GM21381 (cell line): ENCODE data around the gene MT1H.
A peak's percentile ranks its signal among the peaks of the same experiment; 100 is the strongest.
"Not testable (repeated sequence)": the region's sequence is repeated elsewhere in the genome, so short reads cannot be mapped to it uniquely, and the experiment has no call there.

Source experiments
- ATAC-seq: cut with Tn5 transposase; IDR thresholded peaks from one replicate; pipeline ENCODE4 v1.9.1; 2021; ENCODE audit warnings: mild to moderate bottlenecking, moderate library complexity; ENCODE audit not compliant: unreplicated experiment

Gene MT1H

DNA sequence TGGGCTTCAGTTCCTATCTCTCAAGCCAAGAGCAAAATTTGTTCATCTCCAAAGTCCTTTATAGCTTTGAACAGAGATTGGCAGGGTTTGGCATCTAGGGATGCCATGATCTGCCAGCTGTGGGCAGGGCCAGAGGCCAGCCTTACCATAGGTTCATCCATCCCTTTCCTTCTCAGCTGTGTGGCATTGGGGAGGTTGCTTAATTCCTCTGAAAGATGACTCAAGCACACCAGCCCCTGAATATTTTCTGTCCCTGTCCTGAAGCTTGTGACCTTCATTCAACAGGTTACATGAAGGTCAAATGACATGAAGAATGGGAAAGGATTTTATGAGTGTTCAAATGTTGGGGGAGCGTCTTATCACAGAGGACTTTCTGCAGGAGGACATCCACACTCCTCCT is 5.1 kb upstream of the MT1H start:
- ATAC-seq: no peak

DNA sequence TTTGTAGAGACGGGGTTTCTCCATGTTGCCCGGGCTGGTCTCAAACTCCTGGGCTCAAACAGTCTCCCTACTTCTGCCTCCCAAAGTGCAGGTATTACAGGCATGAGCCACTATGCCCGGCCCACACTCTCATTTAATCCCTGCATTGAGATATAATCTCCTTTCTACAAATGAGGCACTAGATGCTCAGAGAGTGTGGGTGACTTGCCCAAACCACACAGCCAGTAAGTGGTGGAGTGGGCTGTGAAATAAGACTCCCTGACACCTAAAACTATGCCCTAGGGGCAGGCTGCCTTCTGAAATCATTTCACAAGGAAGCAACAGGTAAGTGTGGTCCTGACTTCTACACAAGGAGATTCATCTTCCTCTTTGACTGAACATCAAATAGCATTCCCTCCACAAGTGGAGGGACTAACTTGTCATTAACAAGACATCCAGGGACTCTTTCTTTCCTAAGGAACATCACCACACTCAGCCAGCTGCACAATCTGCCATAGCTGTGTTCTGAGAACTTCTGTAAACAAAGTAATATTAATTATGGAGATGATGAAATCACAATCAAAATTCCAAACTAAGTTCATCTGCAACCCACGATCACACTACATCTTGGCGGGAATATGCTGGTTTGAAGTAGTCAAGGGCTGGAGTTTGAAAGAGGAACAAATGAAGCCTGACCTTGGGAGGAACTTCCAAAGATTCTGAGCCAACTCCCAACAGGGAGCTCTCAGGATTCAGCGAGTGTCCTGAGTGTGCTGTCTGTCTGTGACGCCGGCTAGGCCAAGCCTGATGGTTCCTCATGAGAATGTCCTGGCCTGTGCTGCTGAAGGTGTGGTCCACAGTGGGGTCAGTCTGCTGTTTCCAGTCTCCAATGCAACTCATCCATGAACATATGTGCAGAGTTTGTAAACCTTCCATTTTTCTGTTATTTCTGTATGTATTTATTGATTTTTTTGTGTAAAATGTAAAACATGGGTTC is 4.0 kb upstream of the MT1H start:
- ATAC-seq: not testable (repeated sequence)

DNA sequence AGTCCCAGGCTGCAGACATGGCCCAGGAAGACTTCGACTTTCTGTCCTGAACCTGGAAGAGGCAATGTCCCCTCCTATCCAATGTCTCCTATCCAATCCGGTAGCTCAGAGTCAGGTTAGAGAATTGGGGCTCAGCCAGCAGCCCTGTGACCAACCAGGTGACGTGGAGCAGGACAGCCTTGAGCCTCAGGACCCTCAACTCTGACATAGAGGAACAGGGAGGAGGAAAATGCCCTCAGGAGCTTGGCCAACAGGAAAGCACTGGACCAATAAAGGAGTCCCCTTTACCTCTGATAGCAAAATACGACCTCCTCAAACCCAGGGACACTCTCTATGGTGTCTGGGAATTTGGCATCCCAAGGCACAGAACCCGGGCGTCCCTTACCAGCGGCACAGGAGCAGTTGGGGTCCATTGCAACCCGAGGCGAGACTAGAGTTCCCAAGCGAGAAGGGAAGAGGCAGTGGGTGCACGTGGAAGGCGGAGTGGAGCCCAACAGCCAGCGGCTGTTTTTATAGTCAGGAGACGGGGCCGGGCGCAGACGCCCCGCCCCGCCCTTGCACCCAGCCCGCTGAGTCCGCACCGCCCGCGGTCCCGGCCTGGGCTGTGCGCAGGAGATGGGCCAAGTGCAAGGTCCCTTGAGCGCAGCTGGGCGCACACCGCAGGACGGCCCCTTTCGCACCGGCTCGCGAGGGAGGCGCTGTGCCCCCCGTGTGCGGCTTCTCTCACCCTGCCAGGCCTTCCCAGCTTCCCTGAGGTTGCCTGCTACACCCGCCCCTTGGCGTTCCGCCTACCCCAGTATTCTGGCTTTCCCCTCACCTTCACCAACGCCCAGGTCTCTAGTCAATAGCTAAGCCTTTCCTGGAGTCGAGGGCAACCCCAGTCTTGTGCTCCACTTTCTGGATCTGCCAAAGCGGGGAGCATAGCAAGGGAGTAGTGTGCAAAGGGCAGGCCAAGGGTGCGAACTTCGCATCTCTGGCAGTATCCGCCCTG is 1.7 kb upstream of the MT1H start, which contains the start of gene MT1G:
Gene MT1G (minus strand): TSS at position 485 of the 991 bp plus-strand sequence. CDS start 72 bp downstream, at position 413.
- no peak for ATAC-seq

DNA sequence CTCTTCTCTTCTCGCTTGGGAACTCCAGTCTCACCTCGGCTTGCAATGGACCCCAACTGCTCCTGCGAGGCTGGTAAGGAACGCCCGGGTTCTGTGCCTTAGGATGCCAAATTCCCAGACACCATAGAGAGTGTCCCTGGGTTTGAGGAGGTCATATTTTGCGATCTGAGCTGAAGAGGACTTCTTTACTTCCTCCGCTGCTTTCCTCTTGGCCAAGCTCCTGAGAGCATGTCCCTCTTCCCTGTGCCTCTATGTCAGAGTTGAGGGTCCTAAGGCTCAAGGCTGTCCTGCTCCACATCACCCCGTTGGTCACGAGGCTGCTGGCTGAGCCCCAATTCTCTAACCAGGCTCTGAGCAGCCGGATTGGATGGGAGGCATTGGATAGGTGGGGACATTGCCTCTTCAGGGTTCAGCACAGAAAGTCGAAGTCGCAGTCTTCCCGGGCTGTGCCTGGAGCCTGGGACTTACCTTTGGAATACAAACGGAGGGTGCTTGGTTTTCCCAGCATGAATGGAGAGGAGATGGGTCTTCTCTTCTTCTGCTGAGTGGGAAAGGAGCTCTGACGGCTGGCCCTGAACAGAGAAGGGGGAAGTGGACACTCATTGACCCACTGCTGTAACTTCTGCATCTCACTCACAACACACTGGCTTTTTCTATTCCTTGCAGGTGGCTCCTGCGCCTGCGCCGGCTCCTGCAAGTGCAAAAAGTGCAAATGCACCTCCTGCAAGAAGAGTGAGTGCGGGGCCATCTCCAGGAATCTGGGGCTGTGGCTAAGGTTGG is 416 bp downstream of the MT1H start:
- ATAC-seq: no peak

DNA sequence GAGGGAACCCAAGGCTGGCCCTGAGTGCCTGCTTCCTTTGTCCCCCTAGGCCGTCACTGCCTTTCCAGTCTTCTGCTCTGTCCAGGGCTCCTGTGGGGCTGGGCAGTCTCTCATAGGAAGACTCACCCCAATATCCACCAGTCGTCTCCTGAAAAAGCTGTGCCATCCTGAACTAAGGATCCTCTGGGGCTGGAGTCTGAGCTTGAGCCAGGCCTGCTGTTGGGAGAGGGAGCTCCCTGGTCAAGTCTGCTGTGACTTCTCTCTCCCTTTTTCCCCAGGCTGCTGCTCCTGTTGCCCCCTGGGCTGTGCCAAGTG is 963 bp downstream of the MT1H start:
- ATAC-seq: no peak

DNA sequence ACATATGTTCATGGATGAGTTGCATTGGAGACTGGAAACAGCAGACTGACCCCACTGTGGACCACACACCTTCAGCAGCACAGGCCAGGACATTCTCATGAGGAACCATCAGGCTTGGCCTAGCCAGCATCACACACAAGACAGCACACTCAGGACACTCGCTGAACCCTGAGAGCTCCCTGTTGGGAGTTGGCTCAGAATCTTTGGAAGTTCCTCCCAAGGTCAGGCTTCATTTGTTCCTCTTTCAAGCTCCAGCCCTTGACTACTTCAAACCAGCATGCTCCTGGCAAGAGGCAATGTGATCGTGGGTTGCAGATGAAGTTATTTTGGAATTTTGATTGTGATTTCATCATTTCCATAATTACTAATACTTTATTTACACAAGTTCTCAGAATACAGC is 2.1 kb downstream of the MT1H start:
- ATAC-seq: not testable (repeated sequence)

DNA sequence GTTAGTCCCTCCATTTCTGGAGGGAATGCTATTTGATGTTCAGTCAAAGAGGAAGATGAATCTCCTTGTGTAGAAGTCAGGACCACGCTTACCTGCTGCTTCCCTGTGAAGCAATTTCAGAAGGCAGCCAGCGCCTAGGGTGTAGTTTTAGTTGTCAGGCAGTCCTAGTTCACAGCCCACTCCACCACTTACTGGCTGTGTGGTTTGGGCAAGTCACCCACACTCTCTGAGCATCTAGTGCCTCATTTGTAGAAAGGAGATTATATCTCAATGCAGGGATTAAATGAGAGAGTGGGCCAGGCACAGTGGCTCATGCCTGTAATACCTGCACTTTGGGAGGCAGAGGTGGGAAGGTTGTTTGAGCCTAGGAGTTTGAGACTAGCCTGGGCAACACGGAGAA is 2.6 kb downstream of the MT1H start:
- ATAC-seq: not testable (repeated sequence)

DNA sequence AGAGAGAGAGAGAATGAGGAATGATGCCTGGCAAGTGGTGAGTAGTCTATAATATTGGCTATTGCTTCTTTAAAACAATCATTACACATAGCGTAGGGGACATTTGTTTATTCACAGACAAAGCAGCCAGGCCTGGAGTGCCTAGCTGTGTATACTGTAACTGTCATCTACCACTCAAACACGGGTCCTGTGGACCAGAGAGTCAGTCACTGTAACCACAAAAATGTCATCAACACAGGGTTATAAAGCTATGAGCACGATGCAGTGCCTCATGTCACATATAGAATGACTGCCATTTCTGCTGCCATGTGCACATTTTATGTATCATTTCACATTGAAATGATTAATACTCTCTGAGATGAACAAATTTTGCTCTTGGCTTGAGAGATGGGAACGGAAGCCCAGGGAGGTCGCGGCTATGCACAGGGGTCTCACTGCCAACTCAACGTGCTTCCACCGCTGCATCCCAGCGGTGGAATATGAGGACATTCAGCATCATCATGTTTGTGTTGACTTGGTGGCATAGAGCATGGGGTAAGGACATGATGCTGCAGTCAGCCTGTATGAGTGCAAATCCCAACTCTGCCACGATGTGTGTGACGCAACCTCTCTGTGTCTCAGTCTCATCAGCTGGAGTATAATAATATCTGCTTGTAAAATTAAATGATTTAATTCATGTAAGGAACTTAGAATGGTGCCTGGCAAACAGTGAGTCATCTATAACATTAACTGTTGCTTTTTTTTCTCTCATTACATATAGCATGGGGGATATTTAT is 3.3 kb downstream of the MT1H start:
- no peak for ATAC-seq

DNA sequence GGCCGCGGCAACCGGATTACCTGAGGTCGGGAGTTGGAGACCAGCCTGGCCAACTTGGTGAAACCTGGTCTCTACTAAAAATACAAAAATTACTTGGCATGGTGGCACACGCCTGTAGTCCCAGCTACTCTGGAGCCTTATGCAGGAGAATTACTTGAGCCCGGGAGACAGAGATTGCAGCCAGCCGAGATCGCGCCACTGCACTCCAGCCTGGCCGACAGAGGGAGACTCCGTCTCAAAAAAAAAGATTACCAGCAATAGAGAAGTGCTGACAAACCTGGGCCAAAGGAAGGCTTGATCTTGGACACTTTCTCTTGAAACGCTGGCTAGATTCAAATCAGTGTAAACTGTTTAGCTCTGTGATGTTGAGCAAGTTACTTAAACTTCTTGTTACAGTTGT is 4.3 kb downstream of the MT1H start:
- no peak for ATAC-seq

DNA sequence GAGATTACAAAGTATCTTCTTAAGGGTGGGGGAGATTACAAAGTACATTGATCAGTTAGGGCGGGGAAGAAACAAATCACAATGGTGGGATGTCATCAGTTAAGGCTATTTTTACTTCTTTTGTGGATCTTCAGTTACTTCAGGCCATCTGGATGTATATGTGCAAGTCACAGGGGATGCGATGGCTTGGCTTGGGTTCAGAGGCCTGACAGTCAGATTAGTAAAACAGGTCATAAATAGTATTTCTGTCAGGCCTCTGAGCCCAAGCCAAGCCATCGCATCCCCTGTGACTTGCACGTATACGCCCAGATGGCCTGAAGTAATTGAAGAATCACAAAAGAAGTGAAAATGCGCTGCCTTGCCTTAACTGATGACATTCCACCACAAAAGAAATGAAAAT is 5.0 kb downstream of the MT1H start:
- ATAC-seq: not testable (repeated sequence)

DNA sequence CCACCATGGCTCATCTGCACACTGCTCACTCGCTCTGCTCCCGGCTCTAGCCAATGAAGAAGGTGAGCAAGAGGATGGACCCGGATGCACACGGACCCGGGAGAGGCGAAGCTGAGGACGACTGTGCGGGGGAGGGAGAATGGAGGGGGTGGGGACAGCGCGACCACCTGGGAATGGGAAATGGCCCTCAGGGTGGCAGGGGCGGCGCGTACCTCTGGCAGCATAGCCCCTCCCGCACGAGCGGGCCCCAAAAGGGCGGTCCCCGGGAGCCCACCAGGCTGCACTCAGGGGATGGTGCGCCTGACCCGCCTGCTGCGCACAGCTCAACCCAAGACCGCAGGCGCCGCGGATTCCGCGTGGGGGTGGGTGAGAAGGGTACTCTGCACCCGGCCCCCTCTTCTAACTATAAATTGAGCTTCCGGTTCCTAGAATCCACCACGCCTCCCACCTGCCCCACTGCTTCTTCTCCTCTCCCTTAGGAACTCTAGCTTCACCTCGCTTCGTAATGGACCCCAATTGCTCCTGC is 6.1 kb downstream of the MT1H start:
- ATAC-seq: no peak

DNA sequence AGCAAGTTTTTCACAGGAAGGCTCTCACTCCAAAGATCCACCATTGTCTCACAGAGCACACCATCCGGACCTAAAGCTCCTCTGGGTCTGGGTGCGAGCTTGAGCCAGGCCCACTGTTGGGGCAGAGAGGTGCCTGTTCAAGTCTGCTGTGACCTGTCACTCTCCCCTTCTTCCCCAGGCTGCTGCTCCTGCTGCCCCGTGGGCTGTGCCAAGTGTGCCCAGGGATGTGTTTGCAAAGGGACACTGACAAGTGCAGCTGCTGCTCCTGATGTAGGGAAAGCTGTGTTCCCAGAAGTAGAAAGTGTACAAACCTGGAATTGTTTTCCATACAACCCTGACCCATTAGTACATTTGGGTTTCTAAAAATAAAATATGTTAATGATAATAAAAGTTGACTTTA is 7.9 kb downstream of the MT1H start:
- no peak for ATAC-seq

DNA sequence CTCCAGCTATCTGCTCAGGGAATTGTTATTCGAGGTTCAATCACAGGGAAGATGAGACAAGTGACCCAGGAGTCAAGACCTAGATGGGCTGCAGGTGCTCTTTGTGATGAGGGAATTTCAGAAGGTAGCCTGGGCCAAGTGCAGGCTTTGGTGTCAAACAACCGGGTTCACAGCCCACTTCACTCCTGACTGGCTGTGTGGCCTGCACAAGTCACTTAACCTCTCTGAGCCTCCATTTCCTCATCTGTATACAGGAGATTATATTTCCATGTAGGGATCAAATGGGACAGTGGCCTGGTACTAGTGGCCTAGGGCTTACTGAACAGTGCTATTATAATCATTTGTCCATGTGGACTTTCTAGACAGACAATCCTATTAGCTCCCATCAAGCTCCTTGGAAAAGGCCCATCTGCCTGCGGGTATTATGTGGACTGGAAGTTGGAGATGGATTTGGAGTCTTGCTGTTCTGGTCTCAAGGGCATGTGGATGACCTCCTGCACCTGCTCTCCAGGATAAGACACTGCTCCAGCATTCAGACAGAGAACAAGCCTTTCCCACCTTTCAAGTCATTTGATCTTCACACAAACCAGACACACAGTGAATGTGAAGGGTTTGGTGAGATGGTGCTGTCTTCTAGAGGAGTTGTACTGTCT is 9.6 kb downstream of the MT1H start:
- ATAC-seq: no peak

DNA sequence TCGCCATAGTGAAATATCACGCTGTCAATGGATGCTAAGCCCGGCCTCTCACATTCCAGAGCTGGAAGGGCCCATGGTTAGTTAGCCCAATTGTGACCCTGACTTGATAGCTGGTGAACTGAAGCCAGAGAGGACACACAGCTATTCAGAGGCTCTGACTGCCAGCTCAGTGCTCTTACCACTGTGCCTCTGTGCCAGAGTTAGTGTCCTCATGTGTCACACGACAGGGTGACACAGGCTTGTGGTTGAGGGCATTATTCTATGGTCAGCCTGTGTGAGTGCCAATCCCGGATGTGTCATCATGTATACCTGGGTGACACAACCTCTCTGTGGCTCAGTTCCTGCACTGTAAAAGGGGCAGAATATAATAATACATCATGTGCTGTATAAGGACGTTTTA is 10.2 kb downstream of the MT1H start:
- no peak for ATAC-seq

DNA sequence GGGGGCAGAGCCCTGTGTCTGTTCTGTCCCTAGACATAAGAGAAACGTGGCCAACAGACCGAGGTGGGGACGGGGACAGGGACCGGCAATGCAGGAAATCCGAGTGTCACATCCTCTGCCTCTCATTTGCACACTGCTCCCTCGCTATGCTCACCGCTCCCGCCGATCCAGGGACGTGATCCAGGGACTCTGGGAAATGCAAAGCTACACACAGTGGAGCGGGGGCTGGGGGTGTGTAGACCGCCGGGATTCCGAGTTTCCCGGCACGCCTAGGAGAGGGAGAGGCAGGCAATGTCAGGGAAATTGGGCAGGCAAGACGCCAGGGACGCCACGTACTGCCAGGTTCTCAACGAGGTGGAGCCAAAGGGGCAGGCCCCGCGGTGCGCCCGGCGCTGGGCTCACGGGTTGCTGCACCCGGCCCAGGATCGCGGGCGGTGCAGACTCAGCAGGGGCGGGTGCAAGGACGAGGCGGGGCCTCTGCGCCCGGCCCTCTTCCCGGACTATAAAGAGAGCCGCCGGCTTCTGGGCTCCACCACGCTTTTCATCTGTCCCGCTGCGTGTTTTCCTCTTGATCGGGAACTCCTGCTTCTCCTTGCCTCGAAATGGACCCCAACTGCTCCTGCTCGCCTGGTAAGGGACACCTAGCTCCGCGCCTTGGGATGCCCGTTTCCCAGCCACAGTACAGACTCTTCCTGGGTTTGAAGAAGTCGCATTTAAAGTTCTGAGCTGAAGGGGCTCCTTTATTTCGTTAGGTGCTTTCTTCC is 12.5 kb downstream of the MT1H start, which contains the start of gene MT1X:
Gene MT1X (plus strand): TSS at position 532 of the 764 bp plus-strand sequence. CDS start 71 bp downstream, at position 603.
- ATAC-seq: peak; percentile 98

DNA sequence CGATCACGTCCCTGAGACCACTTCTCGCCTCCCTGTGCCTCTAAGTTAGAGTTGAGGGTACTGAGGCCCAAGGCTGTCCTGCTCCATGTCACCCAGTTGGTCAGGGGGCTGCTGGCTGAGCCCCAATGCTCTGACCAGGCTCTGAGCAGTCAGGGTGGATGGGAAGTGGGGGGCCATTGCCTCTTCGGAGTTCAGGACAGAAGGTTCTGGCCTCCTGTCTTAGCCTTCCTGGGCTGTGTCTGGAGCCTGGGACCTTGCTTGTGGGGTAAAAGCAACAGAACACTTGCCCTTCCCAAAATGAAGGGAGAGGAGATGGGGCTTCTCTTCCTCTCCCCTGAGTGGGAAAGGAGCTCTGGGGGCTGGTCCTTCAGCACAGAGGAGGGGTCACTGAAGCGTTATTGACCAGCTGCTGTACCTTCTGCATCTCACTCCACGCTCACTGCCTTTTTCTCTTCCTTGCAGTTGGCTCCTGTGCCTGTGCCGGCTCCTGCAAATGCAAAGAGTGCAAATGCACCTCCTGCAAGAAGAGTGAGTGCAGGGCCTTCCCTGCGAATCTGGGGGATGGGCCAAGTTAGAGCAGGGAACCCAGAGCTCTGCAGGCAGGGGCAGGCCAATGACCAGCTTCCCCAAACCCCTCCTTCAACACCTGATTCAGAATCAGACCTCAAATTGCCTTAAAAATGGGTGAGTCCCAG is 13.2 kb downstream of the MT1H start:
- peak; percentile 2 for ATAC-seq

DNA sequence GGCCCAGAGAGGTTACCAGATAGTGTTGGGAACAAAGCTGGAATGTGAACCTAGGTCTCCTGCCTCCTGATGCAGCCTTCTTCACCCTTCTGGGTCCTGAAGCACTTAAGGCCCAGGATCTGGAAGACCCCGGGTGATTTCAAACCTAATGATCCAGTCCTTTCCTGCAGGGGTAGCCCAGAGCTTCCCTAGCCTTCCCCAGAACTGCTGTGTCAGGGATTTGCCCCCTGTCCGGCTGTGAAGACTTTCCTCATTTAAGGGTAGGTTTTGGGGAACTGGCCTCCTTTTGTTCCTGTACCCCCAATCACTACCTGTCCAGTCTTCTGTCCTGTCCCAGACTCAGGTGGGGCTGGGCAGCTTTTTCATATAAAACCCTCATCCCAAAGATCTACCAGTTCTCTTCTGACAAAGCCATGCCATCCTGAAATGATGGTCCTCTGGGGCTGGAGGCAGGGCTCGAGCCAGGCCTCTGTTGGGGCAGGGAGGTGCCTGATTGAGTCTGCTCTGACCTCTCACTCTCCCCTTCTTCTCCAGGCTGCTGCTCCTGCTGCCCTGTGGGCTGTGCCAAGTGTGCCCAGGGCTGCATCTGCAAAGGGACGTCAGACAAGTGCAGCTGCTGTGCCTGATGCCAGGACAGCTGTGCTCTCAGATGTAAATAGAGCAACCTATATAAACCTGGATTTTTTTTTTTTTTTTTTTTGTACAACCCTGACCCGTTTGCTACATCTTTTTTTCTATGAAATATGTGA is 14.0 kb downstream of the MT1H start:
- no peak for ATAC-seq
